Esophagus muscularis mucosa (tissue), 4 donors: ENCODE data around the gene ULBP2.

ENCODE experiments used
- EP300 ChIP-seq: sonication (generic); formaldehyde crosslinking; IDR thresholded peaks from one replicate; pipeline ENCODE4 v1.6.1; 2017; ENCODE audit warnings: antibody characterized with exemption
- POLR2A ChIP-seq: fragments of 450-650 bp; IDR thresholded peaks from one replicate; pipeline ENCODE4 v1.6.1; 2017; ENCODE audit warnings: antibody characterized with exemption, moderate library complexity, mild to moderate bottlenecking, low read depth
- POLR2AphosphoS5 ChIP-seq, 2 donors: sonication (generic); formaldehyde crosslinking; IDR thresholded peaks; one replicate each; pipeline ENCODE4 v1.6.1; 2017; ENCODE audit warnings: antibody characterized with exemption in 2 of 2
- TF ChIP-seq, protein P1 (sequence below), 3 experiments: fragments of 200-600 bp in 2 of 3; fragments of 450-650 bp in 1 of 3; sonication (generic) in 2 of 3; IDR thresholded peaks; one replicate each; pipeline ENCODE4 v1.5.1; 2017 to 2019; ENCODE audit warnings: antibody characterized with exemption in 3 of 3, mild to moderate bottlenecking in 2 of 3, moderate library complexity in 1 of 3

DNA sequence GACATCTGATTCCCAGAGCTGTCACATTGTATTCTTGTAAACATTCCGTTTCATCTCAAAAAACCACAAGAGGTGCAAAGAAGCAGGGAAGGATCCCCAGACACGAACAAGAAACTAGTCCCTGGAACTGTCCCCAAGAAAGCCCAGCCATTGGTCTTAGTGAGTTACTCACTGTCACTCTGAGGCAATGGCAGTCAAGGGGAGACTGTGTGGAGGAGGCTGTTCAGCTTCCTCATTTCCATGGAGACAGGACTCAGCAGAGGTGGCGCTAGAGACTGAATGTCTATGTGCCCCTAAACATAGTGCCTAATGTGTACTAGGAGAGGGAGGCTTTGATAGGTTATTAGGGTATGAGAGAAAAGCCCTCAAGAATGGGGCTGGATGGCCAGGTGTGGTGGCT is 33.0 kb downstream of the ULBP2 start:
- TF ChIP-seq EP300 (no peak), POLR2A (no peak), POLR2AphosphoS5 (IDR thresholded peaks at IDR 0.05) (no peak)
- TF ChIP-seq, protein P1, sequence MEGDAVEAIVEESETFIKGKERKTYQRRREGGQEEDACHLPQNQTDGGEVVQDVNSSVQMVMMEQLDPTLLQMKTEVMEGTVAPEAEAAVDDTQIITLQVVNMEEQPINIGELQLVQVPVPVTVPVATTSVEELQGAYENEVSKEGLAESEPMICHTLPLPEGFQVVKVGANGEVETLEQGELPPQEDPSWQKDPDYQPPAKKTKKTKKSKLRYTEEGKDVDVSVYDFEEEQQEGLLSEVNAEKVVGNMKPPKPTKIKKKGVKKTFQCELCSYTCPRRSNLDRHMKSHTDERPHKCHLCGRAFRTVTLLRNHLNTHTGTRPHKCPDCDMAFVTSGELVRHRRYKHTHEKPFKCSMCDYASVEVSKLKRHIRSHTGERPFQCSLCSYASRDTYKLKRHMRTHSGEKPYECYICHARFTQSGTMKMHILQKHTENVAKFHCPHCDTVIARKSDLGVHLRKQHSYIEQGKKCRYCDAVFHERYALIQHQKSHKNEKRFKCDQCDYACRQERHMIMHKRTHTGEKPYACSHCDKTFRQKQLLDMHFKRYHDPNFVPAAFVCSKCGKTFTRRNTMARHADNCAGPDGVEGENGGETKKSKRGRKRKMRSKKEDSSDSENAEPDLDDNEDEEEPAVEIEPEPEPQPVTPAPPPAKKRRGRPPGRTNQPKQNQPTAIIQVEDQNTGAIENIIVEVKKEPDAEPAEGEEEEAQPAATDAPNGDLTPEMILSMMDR (IDR thresholded peaks at IDR 0.05), result no peak
